ENCODE data around the gene PLEKHG3.
A peak's percentile ranks its signal among the peaks of the same experiment; 100 is the strongest.
"Not testable (repeated sequence)": the region's sequence is repeated elsewhere in the genome, so short reads cannot be mapped to it uniquely, and the experiment has no call there.

PLEKHG3 gene

GRCh38 chr14:64704143-64704742 lies at the start of gene PLEKHG3:
TSS of gene PLEKHG3 (plus strand) at chr14:64704424. CDS start at chr14:64727632, 23,208 bp downstream.
- CTCF ChIA-PET, result no interaction called here
- DNase-seq, result peak; percentile 53
- Mint-ChIP-seq H3K27me3 (peaks cover 88% of the 10 kb centered on the region), H3K4me3 (peak within 1 kb of the TSS; percentile 73), H3K27ac (no peak within 1 kb of the TSS), H3K9me3 (no peaks in the 10 kb centered on the region), H3K4me1 (peaks cover 66% of the 10 kb centered on the region), H3K36me3 (peaks cover 8% of the 10 kb centered on the region)

- no peak overlapping the region for H3K27ac Mint-ChIP-seq
- no peaks in the 10 kb centered on the region for H3K36me3 Mint-ChIP-seq
- no peak for DNase-seq
- H3K4me1 Mint-ChIP-seq, result peaks cover 17% of the 10 kb centered on the region
- CTCF ChIA-PET, result interaction anchor here (1.1 to 3.2 kb wide), 3 partner anchors 19 to 168 kb away, joined by 3 to 13 read pairs (median 4); no protein-coding TSS in a partner anchor
- no peak overlapping the region for H3K4me3 Mint-ChIP-seq
- H3K9me3 Mint-ChIP-seq, result peaks cover 3% of the 10 kb centered on the region
- peaks cover 48% of the 10 kb centered on the region for H3K27me3 Mint-ChIP-seq
Observed at GRCh38 chr14:64654901-64655300, 49.3 kb upstream of the PLEKHG3 start.

- DNase-seq, result no peak
- H3K27me3 Mint-ChIP-seq, result peaks cover 53% of the 10 kb centered on the region
- no peak overlapping the region for H3K4me3 Mint-ChIP-seq
- H3K4me1 Mint-ChIP-seq, result peaks cover 17% of the 10 kb centered on the region
- H3K9me3 Mint-ChIP-seq, result peaks cover 3% of the 10 kb centered on the region
- CTCF ChIA-PET, result no interaction called here
- H3K36me3 Mint-ChIP-seq, result no peaks in the 10 kb centered on the region
- H3K27ac Mint-ChIP-seq, result no peak overlapping the region
Observed at GRCh38 chr14:64656986-64657385, 47.2 kb upstream of the PLEKHG3 start.

GRCh38 chr14:64658201-64658600 lies 46.0 kb upstream of the PLEKHG3 start:
- no peak overlapping the region for H3K4me3 Mint-ChIP-seq
- peaks cover 3% of the 10 kb centered on the region for H3K9me3 Mint-ChIP-seq
- peaks cover 50% of the 10 kb centered on the region for H3K27me3 Mint-ChIP-seq
- no peaks in the 10 kb centered on the region for H3K36me3 Mint-ChIP-seq
- H3K27ac Mint-ChIP-seq, result no peak overlapping the region
- no peak for DNase-seq
- CTCF ChIA-PET, result interaction anchor here (1.0 to 1.2 kb wide), 3 partner anchors 13 to 234 kb away, joined by 3 read pairs; no protein-coding TSS in a partner anchor
- peaks cover 17% of the 10 kb centered on the region for H3K4me1 Mint-ChIP-seq

- H3K36me3 Mint-ChIP-seq, H3K27ac Mint-ChIP-seq, H3K9me3 Mint-ChIP-seq: not testable (repeated sequence)
- peak overlapping the region; percentile 25 for H3K4me3 Mint-ChIP-seq
- CTCF ChIA-PET, result interaction anchor here (1.0 to 1.2 kb wide), 3 partner anchors 12 to 233 kb away, joined by 3 read pairs; no protein-coding TSS in a partner anchor
- peak; percentile 37 for DNase-seq
- H3K4me1 Mint-ChIP-seq, result peaks cover 17% of the 10 kb centered on the region
- H3K27me3 Mint-ChIP-seq, result peaks cover 50% of the 10 kb centered on the region
Observed at GRCh38 chr14:64658700-64659264, 45.4 kb upstream of the PLEKHG3 start.

GRCh38 chr14:64659366-64659765 lies 44.9 kb upstream of the PLEKHG3 start:
- Mint-ChIP-seq H3K9me3 (peaks cover 3% of the 10 kb centered on the region), H3K27me3 (peaks cover 50% of the 10 kb centered on the region), H3K4me1 (peaks cover 13% of the 10 kb centered on the region), H3K27ac (no peak overlapping the region), H3K4me3 (peak overlapping the region; percentile 25), H3K36me3 (no peaks in the 10 kb centered on the region)
- CTCF ChIA-PET, result interaction anchor here (1.0 to 1.2 kb wide), 3 partner anchors 12 to 233 kb away, joined by 3 read pairs; no protein-coding TSS in a partner anchor
- DNase-seq, result no peak

GRCh38 chr14:64663174-64663573 lies 41.0 kb upstream of the PLEKHG3 start:
- H3K9me3 Mint-ChIP-seq, result peaks cover 3% of the 10 kb centered on the region
- peaks cover 10% of the 10 kb centered on the region for H3K4me1 Mint-ChIP-seq
- H3K36me3 Mint-ChIP-seq, result no peaks in the 10 kb centered on the region
- H3K27ac Mint-ChIP-seq, result no peak overlapping the region
- no peak for DNase-seq
- H3K27me3 Mint-ChIP-seq, result peaks cover 57% of the 10 kb centered on the region
- CTCF ChIA-PET, result no interaction called here
- H3K4me3 Mint-ChIP-seq, result no peak overlapping the region

- no peak for DNase-seq
- Mint-ChIP-seq H3K27ac (no peak overlapping the region), H3K4me3 (no peak overlapping the region), H3K36me3 (peaks cover 11% of the 10 kb centered on the region), H3K27me3 (peaks cover 38% of the 10 kb centered on the region), H3K4me1 (peaks cover 41% of the 10 kb centered on the region), H3K9me3 (peaks cover 11% of the 10 kb centered on the region)
- CTCF ChIA-PET, result interaction anchor here (0.7 to 8.8 kb wide), 8 partner anchors 13 to 220 kb away, joined by 3 to 104 read pairs (median 3); no protein-coding TSS in a partner anchor
Observed at GRCh38 chr14:64671591-64671990, 32.6 kb upstream of the PLEKHG3 start.

- H3K27ac Mint-ChIP-seq, result peak overlapping the region; percentile 26
- DNase-seq, result no peak
- H3K4me3 Mint-ChIP-seq, result no peak overlapping the region
- peaks cover 11% of the 10 kb centered on the region for H3K36me3 Mint-ChIP-seq
- CTCF ChIA-PET, result interaction anchor here (1.0 to 8.8 kb wide), 6 partner anchors 37 to 329 kb away, joined by 3 to 104 read pairs (median 3); no protein-coding TSS in a partner anchor
- H3K27me3 Mint-ChIP-seq, result peaks cover 24% of the 10 kb centered on the region
- H3K4me1 Mint-ChIP-seq, result peaks cover 47% of the 10 kb centered on the region
- peaks cover 12% of the 10 kb centered on the region for H3K9me3 Mint-ChIP-seq
Observed at GRCh38 chr14:64673316-64673715, 30.9 kb upstream of the PLEKHG3 start.

- Mint-ChIP-seq H3K9me3 (peaks cover 12% of the 10 kb centered on the region), H3K4me1 (peaks cover 47% of the 10 kb centered on the region), H3K27ac (peak overlapping the region; percentile 84), H3K4me3 (peak overlapping the region; percentile 20), H3K27me3 (peaks cover 27% of the 10 kb centered on the region), H3K36me3 (peaks cover 11% of the 10 kb centered on the region)
- peak; percentile 69 for DNase-seq
- CTCF ChIA-PET, result interaction anchor here (1.0 to 8.8 kb wide), 6 partner anchors 37 to 330 kb away, joined by 3 to 104 read pairs (median 3); no protein-coding TSS in a partner anchor
Observed at GRCh38 chr14:64673748-64674147, 30.5 kb upstream of the PLEKHG3 start.

GRCh38 chr14:64674829-64675228 lies 29.4 kb upstream of the PLEKHG3 start:
- peaks cover 11% of the 10 kb centered on the region for H3K36me3 Mint-ChIP-seq
- no peak overlapping the region for H3K27ac Mint-ChIP-seq
- H3K4me1 Mint-ChIP-seq, result peaks cover 51% of the 10 kb centered on the region
- CTCF ChIA-PET, result interaction anchor here (1.4 to 8.8 kb wide), 2 partner anchors 87 to 217 kb away, joined by 7 to 104 read pairs; no protein-coding TSS in a partner anchor
- H3K4me3 Mint-ChIP-seq, result no peak overlapping the region
- H3K9me3 Mint-ChIP-seq, result peaks cover 12% of the 10 kb centered on the region
- no peak for DNase-seq
- H3K27me3 Mint-ChIP-seq, result peaks cover 32% of the 10 kb centered on the region

- peaks cover 12% of the 10 kb centered on the region for H3K9me3 Mint-ChIP-seq
- peaks cover 32% of the 10 kb centered on the region for H3K27me3 Mint-ChIP-seq
- H3K4me1 Mint-ChIP-seq, result peaks cover 54% of the 10 kb centered on the region
- no peak for DNase-seq
- CTCF ChIA-PET, result interaction anchor here (1.4 to 8.8 kb wide), 2 partner anchors 87 to 217 kb away, joined by 7 to 104 read pairs; no protein-coding TSS in a partner anchor
- H3K4me3 Mint-ChIP-seq, result no peak overlapping the region
- no peak overlapping the region for H3K27ac Mint-ChIP-seq
- H3K36me3 Mint-ChIP-seq, result peaks cover 11% of the 10 kb centered on the region
Observed at GRCh38 chr14:64675312-64675711, 28.9 kb upstream of the PLEKHG3 start.

- H3K9me3 Mint-ChIP-seq, result peaks cover 12% of the 10 kb centered on the region
- no peak overlapping the region for H3K27ac Mint-ChIP-seq
- H3K27me3 Mint-ChIP-seq, result peaks cover 29% of the 10 kb centered on the region
- no peak for DNase-seq
- CTCF ChIA-PET, result interaction anchor here (1.4 to 8.8 kb wide), 2 partner anchors 85 to 215 kb away, joined by 7 to 104 read pairs; no protein-coding TSS in a partner anchor
- peaks cover 55% of the 10 kb centered on the region for H3K4me1 Mint-ChIP-seq
- no peak overlapping the region for H3K4me3 Mint-ChIP-seq
- H3K36me3 Mint-ChIP-seq, result peaks cover 11% of the 10 kb centered on the region
Observed at GRCh38 chr14:64676410-64677008, 27.7 kb upstream of the PLEKHG3 start.

GRCh38 chr14:64680013-64680713 lies 24.1 kb upstream of the PLEKHG3 start:
- Mint-ChIP-seq H3K36me3 (peaks cover 2% of the 10 kb centered on the region), H3K9me3 (peaks cover 2% of the 10 kb centered on the region), H3K4me1 (peaks cover 22% of the 10 kb centered on the region), H3K27me3 (peaks cover 26% of the 10 kb centered on the region), H3K4me3 (no peak overlapping the region), H3K27ac (no peak overlapping the region)
- CTCF ChIA-PET, result no interaction called here
- DNase-seq, result no peak
